ENCODE measurements around the gene MED8.
A peak's percentile ranks its signal among the peaks of the same experiment; 100 is the strongest.

DNA sequence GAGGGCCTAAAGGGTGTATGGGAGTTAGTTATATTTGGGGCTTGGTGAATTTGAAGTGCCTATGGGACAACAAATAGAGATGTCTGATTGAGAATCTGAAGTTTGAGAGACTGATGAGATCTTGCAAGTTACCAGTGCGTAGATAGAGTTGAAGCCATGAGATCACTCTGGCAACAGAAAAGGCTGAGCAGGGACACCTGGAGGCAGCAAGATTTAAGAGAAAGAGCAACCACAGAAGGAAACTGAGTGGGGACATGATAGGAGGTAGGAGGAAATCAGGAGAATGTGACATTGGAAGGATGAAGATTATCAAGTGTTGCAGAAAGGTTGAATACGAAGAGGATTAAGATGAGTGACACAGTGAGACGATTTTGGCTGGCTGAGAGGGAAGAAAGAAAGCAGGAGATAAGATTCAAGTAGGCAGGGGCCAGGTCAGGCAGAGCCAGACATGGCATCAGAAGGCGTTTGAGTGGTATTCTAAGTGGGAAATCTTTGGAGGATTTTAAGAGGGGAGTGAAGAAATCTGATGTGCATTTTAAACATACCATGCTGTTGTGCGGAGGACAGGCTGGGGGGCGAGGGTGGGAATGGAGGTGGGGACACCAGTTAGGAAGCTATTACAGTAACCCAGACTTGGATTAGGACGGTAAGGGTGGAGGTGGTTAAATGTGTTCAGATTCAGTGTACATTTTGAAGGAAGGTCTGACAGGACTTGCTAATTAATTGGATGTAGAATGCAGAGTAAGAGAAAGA is 55.0 kb downstream of the MED8 start:
- no peak for TF ChIP-seq POLR2A (IDR thresholded peaks at IDR 0.05; ENCODE audit: insufficient read depth in 1 of 2, low read depth in 2 of 2, low read length in 2 of 2)
- no peak for TF ChIP-seq ETV6 (CRISPR knock-in tag; conservative IDR thresholded peaks at IDR 0.05)
- TF ChIP-seq ZNF24 (IDR thresholded peaks at IDR 0.05) = no peak
- TF ChIP-seq ZNF468 (CRISPR knock-in tag; IDR thresholded peaks at IDR 0.05) = no peak
- no peak for TF ChIP-seq CCAR2 (optimal IDR thresholded peaks at IDR 0.05; ENCODE audit: low read depth, low read length)
- TF ChIP-seq NR2C2 (CRISPR knock-in tag; IDR thresholded peaks at IDR 0.05; ENCODE audit: borderline replicate concordance) = no peak
- no peak for TF ChIP-seq BRCA1 (CRISPR knock-in tag; IDR thresholded peaks at IDR 0.05)
- TF ChIP-seq, protein P1, sequence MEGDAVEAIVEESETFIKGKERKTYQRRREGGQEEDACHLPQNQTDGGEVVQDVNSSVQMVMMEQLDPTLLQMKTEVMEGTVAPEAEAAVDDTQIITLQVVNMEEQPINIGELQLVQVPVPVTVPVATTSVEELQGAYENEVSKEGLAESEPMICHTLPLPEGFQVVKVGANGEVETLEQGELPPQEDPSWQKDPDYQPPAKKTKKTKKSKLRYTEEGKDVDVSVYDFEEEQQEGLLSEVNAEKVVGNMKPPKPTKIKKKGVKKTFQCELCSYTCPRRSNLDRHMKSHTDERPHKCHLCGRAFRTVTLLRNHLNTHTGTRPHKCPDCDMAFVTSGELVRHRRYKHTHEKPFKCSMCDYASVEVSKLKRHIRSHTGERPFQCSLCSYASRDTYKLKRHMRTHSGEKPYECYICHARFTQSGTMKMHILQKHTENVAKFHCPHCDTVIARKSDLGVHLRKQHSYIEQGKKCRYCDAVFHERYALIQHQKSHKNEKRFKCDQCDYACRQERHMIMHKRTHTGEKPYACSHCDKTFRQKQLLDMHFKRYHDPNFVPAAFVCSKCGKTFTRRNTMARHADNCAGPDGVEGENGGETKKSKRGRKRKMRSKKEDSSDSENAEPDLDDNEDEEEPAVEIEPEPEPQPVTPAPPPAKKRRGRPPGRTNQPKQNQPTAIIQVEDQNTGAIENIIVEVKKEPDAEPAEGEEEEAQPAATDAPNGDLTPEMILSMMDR (CRISPR knock-in tag; IDR thresholded peaks at IDR 0.05) = peak; percentile 38; the same call in 1 of the 2 replicates
- no peak for TF ChIP-seq SALL1 (CRISPR knock-in tag; IDR thresholded peaks at IDR 0.05)
- no peak for TF ChIP-seq ZNF143 (CRISPR knock-in tag; IDR thresholded peaks at IDR 0.05)
- TF ChIP-seq POLR2AphosphoS5 (IDR thresholded peaks at IDR 0.05; ENCODE audit: low read depth, low read length) = no peak
- TF ChIP-seq ZNF780A (CRISPR knock-in tag; IDR thresholded peaks at IDR 0.05) = no peak
- no peak for TF ChIP-seq SRF (IDR thresholded peaks at IDR 0.05; ENCODE audit: low read depth, low read length)
- TF ChIP-seq ZNF383 (CRISPR knock-in tag; IDR thresholded peaks at IDR 0.05; ENCODE audit: borderline replicate concordance) = no peak

All from HepG2 (cell line).